BLaER1 (cell line): ENCODE data around the gene ATP8B4.

ENCODE experiments used
- H3K27ac ChIP-seq: shearing (Covaris generic); formaldehyde crosslinking; 2 replicates; pipeline ENCODE4 v1.8.1; 2022
- H3K27me3 ChIP-seq: shearing (Covaris generic); formaldehyde crosslinking; 2 replicates; pipeline ENCODE4 v1.8.1; 2022
- H3K36me3 ChIP-seq: shearing (Covaris generic); formaldehyde crosslinking; 2 replicates; pipeline ENCODE4 v1.8.1; 2022
- H3K4me1 ChIP-seq: shearing (Covaris generic); formaldehyde crosslinking; 2 replicates; pipeline ENCODE4 v1.8.1; 2022
- H3K4me2 ChIP-seq: shearing (Covaris generic); formaldehyde crosslinking; 2 replicates; pipeline ENCODE4 v1.8.1; 2022
- H3K4me3 ChIP-seq: shearing (Covaris generic); formaldehyde crosslinking; 2 replicates; pipeline ENCODE4 v1.8.1; 2022
- H3K9ac ChIP-seq: shearing (Covaris generic); formaldehyde crosslinking; 2 replicates; pipeline ENCODE4 v1.8.1; 2022
- H3K9me3 ChIP-seq: shearing (Covaris generic); formaldehyde crosslinking; 2 replicates; pipeline ENCODE4 v1.8.1; 2022
- H4K20me1 ChIP-seq: shearing (Covaris generic); formaldehyde crosslinking; 2 replicates; pipeline ENCODE4 v1.8.1; 2022
- Cebpa-rat ChIP-seq: shearing (Covaris generic); IDR thresholded peaks from 2 replicates; pipeline ENCODE4 v1.8.1; 2022

ATP8B4 gene

GRCh38 chr15:50028326-50028725 lies 90.7 kb downstream of the ATP8B4 start:
- no peaks in the 10 kb centered on the region for H4K20me1 ChIP-seq
- H3K4me1 ChIP-seq = no peaks in the 10 kb centered on the region
- no peaks in the 10 kb centered on the region for H3K36me3 ChIP-seq
- H3K9me3 ChIP-seq = no peaks in the 10 kb centered on the region
- no peak overlapping the region for H3K4me3 ChIP-seq
- no peaks in the 10 kb centered on the region for H3K27me3 ChIP-seq
- no peak overlapping the region for H3K27ac ChIP-seq
- TF ChIP-seq Cebpa-rat = no peak
- no peak overlapping the region for H3K9ac ChIP-seq
- H3K4me2 ChIP-seq = no peak overlapping the region

GRCh38 chr15:50024281-50024680 lies 94.8 kb downstream of the ATP8B4 start:
- H3K27ac ChIP-seq = no peak overlapping the region

GRCh38 chr15:50018491-50018890 lies 100.5 kb downstream of the ATP8B4 start:
- Histone ChIP-seq H3K4me2 (no peak overlapping the region), H3K4me3 (no peak overlapping the region), H3K9me3 (no peaks in the 10 kb centered on the region), H3K4me1 (no peaks in the 10 kb centered on the region), H3K36me3 (no peaks in the 10 kb centered on the region), H3K9ac (no peak overlapping the region), H4K20me1 (no peaks in the 10 kb centered on the region), H3K27ac (no peak overlapping the region), H3K27me3 (no peaks in the 10 kb centered on the region)
- TF ChIP-seq Cebpa-rat = no peak

More at GRCh38 chr15:50024281-50024680, 94.8 kb downstream of the ATP8B4 start:
- Histone ChIP-seq H3K9me3 (no peaks in the 10 kb centered on the region), H3K4me1 (no peaks in the 10 kb centered on the region), H3K27me3 (no peaks in the 10 kb centered on the region), H3K9ac (no peak overlapping the region), H3K4me3 (no peak overlapping the region), H3K4me2 (no peak overlapping the region), H4K20me1 (no peaks in the 10 kb centered on the region), H3K36me3 (no peaks in the 10 kb centered on the region)
- no peak for TF ChIP-seq Cebpa-rat

- no peak overlapping the region for H3K9ac ChIP-seq
These were observed 101.5 kb downstream of the ATP8B4 start for GRCh38 chr15:50017522-50017921.

GRCh38 chr15:50016951-50017350 lies 102.1 kb downstream of the ATP8B4 start:
- H3K4me2 ChIP-seq = no peak overlapping the region
- H3K9ac ChIP-seq = no peak overlapping the region
- no peak overlapping the region for H3K4me3 ChIP-seq
- no peaks in the 10 kb centered on the region for H4K20me1 ChIP-seq
- H3K27ac ChIP-seq = no peak overlapping the region
- H3K36me3 ChIP-seq = no peaks in the 10 kb centered on the region
- H3K27me3 ChIP-seq = no peaks in the 10 kb centered on the region
- H3K9me3 ChIP-seq = no peaks in the 10 kb centered on the region
- no peaks in the 10 kb centered on the region for H3K4me1 ChIP-seq
- no peak for TF ChIP-seq Cebpa-rat

More at GRCh38 chr15:50017522-50017921, 101.5 kb downstream of the ATP8B4 start:
- no peak overlapping the region for H3K4me2 ChIP-seq
- H3K36me3 ChIP-seq = no peaks in the 10 kb centered on the region
- no peak overlapping the region for H3K4me3 ChIP-seq
- H3K9me3 ChIP-seq = no peaks in the 10 kb centered on the region
- H3K27ac ChIP-seq = no peak overlapping the region
- no peak for TF ChIP-seq Cebpa-rat
- no peaks in the 10 kb centered on the region for H3K4me1 ChIP-seq
- H3K27me3 ChIP-seq = no peaks in the 10 kb centered on the region
- H4K20me1 ChIP-seq = no peaks in the 10 kb centered on the region

- Histone ChIP-seq H3K36me3 (no peaks in the 10 kb centered on the region), H3K4me1 (no peaks in the 10 kb centered on the region), H3K27ac (no peak overlapping the region), H3K9ac (no peak overlapping the region), H4K20me1 (no peaks in the 10 kb centered on the region), H3K4me3 (no peak overlapping the region), H3K9me3 (no peaks in the 10 kb centered on the region), H3K4me2 (no peak overlapping the region), H3K27me3 (no peaks in the 10 kb centered on the region)
- no peak for TF ChIP-seq Cebpa-rat
These were observed 106.2 kb downstream of the ATP8B4 start for GRCh38 chr15:50012790-50013189.

GRCh38 chr15:50009634-50010033 lies 109.4 kb downstream of the ATP8B4 start:
- Histone ChIP-seq H3K4me1 (no peaks in the 10 kb centered on the region), H3K36me3 (no peaks in the 10 kb centered on the region), H3K4me2 (no peak overlapping the region), H3K9ac (no peak overlapping the region), H3K27me3 (no peaks in the 10 kb centered on the region), H4K20me1 (no peaks in the 10 kb centered on the region), H3K27ac (no peak overlapping the region), H3K9me3 (no peaks in the 10 kb centered on the region), H3K4me3 (no peak overlapping the region)
- TF ChIP-seq Cebpa-rat = no peak

GRCh38 chr15:50003786-50004334 lies 115.2 kb downstream of the ATP8B4 start:
- TF ChIP-seq Cebpa-rat = no peak
- Histone ChIP-seq H3K4me2 (no peak overlapping the region), H3K36me3 (no peaks in the 10 kb centered on the region), H3K27me3 (no peaks in the 10 kb centered on the region), H3K4me1 (no peaks in the 10 kb centered on the region), H3K4me3 (no peak overlapping the region), H3K27ac (no peak overlapping the region), H4K20me1 (no peaks in the 10 kb centered on the region), H3K9me3 (no peaks in the 10 kb centered on the region), H3K9ac (no peak overlapping the region)

- Histone ChIP-seq H3K9ac (no peak overlapping the region), H3K4me2 (no peak overlapping the region), H3K4me3 (no peak overlapping the region), H3K27me3 (no peaks in the 10 kb centered on the region), H3K9me3 (no peaks in the 10 kb centered on the region), H4K20me1 (no peaks in the 10 kb centered on the region), H3K36me3 (no peaks in the 10 kb centered on the region), H3K27ac (no peak overlapping the region), H3K4me1 (no peaks in the 10 kb centered on the region)
- no peak for TF ChIP-seq Cebpa-rat
These were observed 127.4 kb downstream of the ATP8B4 start for GRCh38 chr15:49991587-49991986.

- Histone ChIP-seq H3K27ac (no peak overlapping the region), H4K20me1 (no peaks in the 10 kb centered on the region), H3K36me3 (no peaks in the 10 kb centered on the region), H3K27me3 (no peaks in the 10 kb centered on the region), H3K4me3 (no peak overlapping the region), H3K4me1 (no peaks in the 10 kb centered on the region), H3K9ac (no peak overlapping the region), H3K9me3 (no peaks in the 10 kb centered on the region), H3K4me2 (no peak overlapping the region)
- no peak for TF ChIP-seq Cebpa-rat
These were observed 128.0 kb downstream of the ATP8B4 start for GRCh38 chr15:49990835-49991545.
